Measurements from ENCODE around the gene CPNE6. TPM values are rescaled to one million over a fixed set of nuclear protein-coding genes. Genes with fewer than 3 reads are reported as not detected.

Gene CPNE6
- total RNA-seq, 2 experiments from 2014 or later, result not detected

DNA sequence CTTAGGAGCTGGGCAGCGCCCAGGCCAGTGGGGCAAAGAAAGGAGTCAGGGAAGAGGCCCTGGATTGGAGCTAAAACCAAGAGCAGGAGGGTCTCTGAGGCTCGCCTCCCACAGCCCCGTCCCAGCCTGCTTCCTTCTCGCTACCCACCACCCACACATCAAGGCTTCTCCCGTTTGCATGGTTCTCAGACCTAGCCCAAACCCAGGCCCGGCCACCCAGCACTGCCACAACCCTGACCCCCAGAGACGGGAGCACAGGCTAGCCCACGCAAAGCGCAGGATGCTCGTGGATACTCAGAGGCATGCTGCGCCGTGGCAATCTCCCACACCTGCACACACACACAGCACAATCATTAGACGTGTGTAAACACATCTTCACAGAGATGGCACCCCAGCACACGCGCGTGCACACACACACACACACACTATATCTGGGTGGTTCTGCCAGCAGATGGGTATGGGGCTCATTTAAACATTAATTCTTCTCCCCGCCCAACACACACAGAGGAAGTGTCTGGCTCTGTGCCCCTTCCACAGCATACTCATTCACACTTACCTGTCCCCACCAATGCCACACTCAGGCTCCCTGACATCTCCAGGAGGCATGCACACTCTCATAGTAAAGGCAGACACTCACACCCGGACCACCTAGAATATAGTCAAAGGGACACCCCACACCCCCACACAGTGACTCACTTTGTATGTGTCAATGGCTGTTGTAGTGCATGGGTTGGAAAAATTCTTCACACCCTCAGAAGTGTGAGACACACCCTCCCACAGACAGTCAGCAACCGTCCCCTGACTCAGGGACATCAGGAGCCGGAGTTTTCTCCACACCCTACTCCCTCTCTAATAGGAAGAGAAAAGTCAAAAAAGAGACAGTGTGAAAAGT is 18.5 kb upstream of the CPNE6 start:
- intact Hi-C loops (cut with micrococcal nuclease; ENCODE audit: unreplicated experiment), result no loop called here
- peak overlapping the region; percentile 94 for H3K4me2 ChIP-seq (ENCODE audit: low read length)
- no peak overlapping the region for H3K27ac ChIP-seq (ENCODE audit: low read depth, low read length, poor library complexity, severe bottlenecking)
- CTCF ChIA-PET (ENCODE audit: unreplicated experiment), result interaction anchor here (1.1 kb wide), 1 partner anchor 37 kb away, joined by 3 read pairs; no protein-coding TSS in a partner anchor
- peak overlapping the region; percentile 70 for H3K4me3 ChIP-seq (ENCODE audit: low read depth, low read length, poor library complexity, severe bottlenecking)
- no peaks in the 10 kb centered on the region for H3K9me2 ChIP-seq (ENCODE audit: insufficient read depth, low read length)
- no peaks in the 10 kb centered on the region for H4K20me1 ChIP-seq (ENCODE audit: insufficient read depth, low read length)
- TF ChIP-seq EZH2phosphoT487 (IDR thresholded peaks at IDR 0.05; ENCODE audit: borderline replicate concordance, low read depth, low read length) (no peak), CTCF (conservative IDR thresholded peaks at IDR 0.05; ENCODE audit: low read length) (no peak)
- no peaks in the 10 kb centered on the region for H3K36me3 ChIP-seq (ENCODE audit: insufficient read depth, low read length)
- H2AFZ ChIP-seq (ENCODE audit: low read length), result no peak overlapping the region
- peaks cover 31% of the 10 kb centered on the region for H3K4me1 ChIP-seq (ENCODE audit: insufficient read depth, low read length, poor library complexity, severe bottlenecking)
- no peaks in the 10 kb centered on the region for H3K79me2 ChIP-seq (ENCODE audit: insufficient read depth, low read depth, low read length)
- DNase-seq (ENCODE audit: low spot score), result no peak
- H3K9me3 ChIP-seq (ENCODE audit: low read length), result no peaks in the 10 kb centered on the region
- POLR2A ChIA-PET, result interaction anchor here (0.6 to 1.4 kb wide), 2 partner anchors 11 to 38 kb away, joined by 3 read pairs; no protein-coding TSS in a partner anchor
- no TSS peak for BruUV-seq (replicated peaks)

- DNase-seq (ENCODE audit: low spot score), result no peak
- H3K4me1 ChIP-seq (ENCODE audit: insufficient read depth, low read length, poor library complexity, severe bottlenecking), result peaks cover 25% of the 10 kb centered on the region
- TF ChIP-seq CTCF (conservative IDR thresholded peaks at IDR 0.05; ENCODE audit: low read length), result no peak
- TF ChIP-seq EZH2phosphoT487 (IDR thresholded peaks at IDR 0.05; ENCODE audit: borderline replicate concordance, low read depth, low read length), result no peak
- H3K9me3 ChIP-seq (ENCODE audit: low read length), result no peaks in the 10 kb centered on the region
- BruUV-seq (replicated peaks), result no TSS peak
- H3K27ac ChIP-seq (ENCODE audit: low read depth, low read length, poor library complexity, severe bottlenecking), result no peak overlapping the region
- POLR2A ChIA-PET, result no interaction called here
- no peak overlapping the region for H3K4me3 ChIP-seq (ENCODE audit: low read depth, low read length, poor library complexity, severe bottlenecking)
- no peaks in the 10 kb centered on the region for H3K79me2 ChIP-seq (ENCODE audit: insufficient read depth, low read depth, low read length)
- no peak overlapping the region for H2AFZ ChIP-seq (ENCODE audit: low read length)
- H3K36me3 ChIP-seq (ENCODE audit: insufficient read depth, low read length), result no peaks in the 10 kb centered on the region
- no peak overlapping the region for H3K4me2 ChIP-seq (ENCODE audit: low read length)
- intact Hi-C loops (cut with micrococcal nuclease; ENCODE audit: unreplicated experiment), result no loop called here
- H4K20me1 ChIP-seq (ENCODE audit: insufficient read depth, low read length), result no peaks in the 10 kb centered on the region
- CTCF ChIA-PET (ENCODE audit: unreplicated experiment), result interaction anchor here (0.6 kb wide), 1 partner anchor 12 kb away, joined by 3 read pairs; no protein-coding TSS in a partner anchor
- H3K9me2 ChIP-seq (ENCODE audit: insufficient read depth, low read length), result no peaks in the 10 kb centered on the region
These were observed 17.6 kb upstream of the CPNE6 start for GRCh38 chr14:24053548-24054323.

Data from OCI-LY7 (cell line).